Prostate gland (tissue), 2 donors: ENCODE measurements around the gene SLC38A5.

Experiments used
- CTCF ChIP-seq, 4 experiments: fragments of 200-600 bp in 2 of 4; fragments of 450-650 bp in 2 of 4; sonication (generic) in 2 of 4; IDR thresholded peaks; 1 replicate in 3 of 4; 2 replicates in 1 of 4; pipeline ENCODE4 v1.5.1; 2016 to 2019; ENCODE audit warnings: antibody characterized with exemption in 4 of 4, mild to moderate bottlenecking in 2 of 4, moderate library complexity in 2 of 4
- POLR2A ChIP-seq: fragments of 450-650 bp; IDR thresholded peaks from one replicate; pipeline ENCODE4 v1.6.1; 2016; ENCODE audit warnings: antibody characterized with exemption, mild to moderate bottlenecking
- POLR2AphosphoS5 ChIP-seq: sonication (generic); formaldehyde crosslinking; IDR thresholded peaks from one replicate; pipeline ENCODE4 v1.6.1; 2017; ENCODE audit warnings: antibody characterized with exemption

GRCh38 chrX:48492293-48492910 is 22.3 kb upstream of the SLC38A5 start:
- TF ChIP-seq CTCF (IDR thresholded peaks at IDR 0.05) (no peak), POLR2A (no peak), POLR2AphosphoS5 (no peak)
